Measurements from ENCODE around the gene PA2G4.
A peak's percentile ranks its signal among the peaks of the same experiment; 100 is the strongest.
"Not testable (repeated sequence)": the region's sequence is repeated elsewhere in the genome, so short reads cannot be mapped to it uniquely, and the experiment has no call there.

Gene PA2G4

DNA sequence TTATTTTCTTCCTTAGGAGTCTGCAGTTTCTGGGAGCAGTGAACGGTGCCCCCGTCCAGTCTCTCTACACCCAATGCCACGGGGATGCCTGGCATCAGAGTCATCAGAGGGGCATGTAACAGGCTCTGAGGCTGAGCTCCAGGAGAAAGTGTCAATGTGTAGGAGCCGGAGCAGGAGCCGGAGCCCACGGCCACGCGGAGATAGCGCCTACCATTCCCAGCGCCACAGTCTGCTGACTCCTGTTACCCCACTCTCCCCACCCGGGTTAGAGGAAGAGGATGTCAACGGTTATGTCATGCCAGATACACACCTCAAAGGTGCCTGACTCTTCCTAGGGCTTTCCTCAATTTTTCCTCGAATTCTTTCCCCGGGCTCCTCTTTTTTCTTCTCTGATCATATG lies 3.3 kb upstream of the PA2G4 start:
- DNase-seq: no peak

DNA sequence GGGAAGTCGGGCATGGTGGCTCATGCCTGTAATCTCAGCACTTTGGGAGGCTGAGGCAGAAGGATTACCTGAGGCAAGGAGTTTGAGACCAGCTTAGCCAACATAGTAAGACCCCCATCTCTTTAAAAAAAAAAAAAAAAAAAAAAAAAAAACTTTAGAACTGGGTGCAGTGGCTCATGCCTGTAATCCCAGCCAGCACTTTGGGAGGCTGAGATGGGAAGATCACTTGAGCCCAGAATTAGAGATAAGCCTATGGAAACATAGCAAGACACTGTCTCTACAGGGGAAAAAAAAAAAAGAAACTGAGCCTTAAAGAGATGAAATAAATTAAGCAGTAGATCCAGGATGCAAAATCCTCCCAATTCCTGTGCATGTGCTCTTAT lies 1.7 kb upstream of the PA2G4 start:
- no peak for DNase-seq

DNA sequence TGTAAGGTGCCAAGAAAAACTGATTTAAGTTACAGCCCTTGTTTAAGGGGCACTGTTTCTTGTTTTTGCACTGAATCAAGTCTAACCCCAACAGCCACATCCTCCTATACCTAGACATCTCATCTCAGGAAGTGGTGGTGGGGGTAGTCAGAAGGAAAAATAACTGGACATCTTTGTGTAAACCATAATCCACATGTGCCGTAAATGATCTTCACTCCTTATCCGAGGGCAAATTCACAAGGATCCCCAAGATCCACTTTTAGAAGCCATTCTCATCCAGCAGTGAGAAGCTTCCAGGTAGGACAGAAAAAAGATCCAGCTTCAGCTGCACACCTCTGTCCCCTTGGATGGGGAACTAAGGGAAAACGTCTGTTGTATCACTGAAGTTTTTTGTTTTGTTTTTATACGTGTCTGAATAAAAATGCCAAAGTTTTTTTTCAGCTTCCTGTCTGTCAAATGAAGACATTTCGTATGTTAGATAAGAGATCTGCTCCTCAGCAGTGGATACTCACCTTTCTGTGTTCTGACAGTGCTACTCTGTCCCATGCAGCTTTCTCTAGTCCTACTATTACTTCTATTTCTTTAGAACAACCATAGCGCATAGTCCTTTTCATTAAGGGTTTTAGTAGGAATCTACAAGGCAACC lies 1.2 kb upstream of the PA2G4 start:
- DNase-seq: no peak

DNA sequence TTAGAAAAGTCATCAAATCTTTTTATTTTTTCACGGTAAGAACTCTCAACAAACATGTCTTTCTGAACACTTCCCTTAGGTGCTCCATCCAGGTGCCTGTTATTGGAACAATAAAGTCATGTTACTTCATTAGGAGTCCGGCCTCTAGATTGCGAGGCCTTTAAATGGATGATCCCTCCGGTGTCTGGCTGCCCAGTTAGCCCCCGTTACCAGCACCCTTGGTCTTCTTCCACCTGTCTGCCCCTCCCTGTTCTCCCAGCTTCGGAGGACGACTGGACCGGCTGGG lies 593 bp upstream of the PA2G4 start:
- DNase-seq: no peak

DNA sequence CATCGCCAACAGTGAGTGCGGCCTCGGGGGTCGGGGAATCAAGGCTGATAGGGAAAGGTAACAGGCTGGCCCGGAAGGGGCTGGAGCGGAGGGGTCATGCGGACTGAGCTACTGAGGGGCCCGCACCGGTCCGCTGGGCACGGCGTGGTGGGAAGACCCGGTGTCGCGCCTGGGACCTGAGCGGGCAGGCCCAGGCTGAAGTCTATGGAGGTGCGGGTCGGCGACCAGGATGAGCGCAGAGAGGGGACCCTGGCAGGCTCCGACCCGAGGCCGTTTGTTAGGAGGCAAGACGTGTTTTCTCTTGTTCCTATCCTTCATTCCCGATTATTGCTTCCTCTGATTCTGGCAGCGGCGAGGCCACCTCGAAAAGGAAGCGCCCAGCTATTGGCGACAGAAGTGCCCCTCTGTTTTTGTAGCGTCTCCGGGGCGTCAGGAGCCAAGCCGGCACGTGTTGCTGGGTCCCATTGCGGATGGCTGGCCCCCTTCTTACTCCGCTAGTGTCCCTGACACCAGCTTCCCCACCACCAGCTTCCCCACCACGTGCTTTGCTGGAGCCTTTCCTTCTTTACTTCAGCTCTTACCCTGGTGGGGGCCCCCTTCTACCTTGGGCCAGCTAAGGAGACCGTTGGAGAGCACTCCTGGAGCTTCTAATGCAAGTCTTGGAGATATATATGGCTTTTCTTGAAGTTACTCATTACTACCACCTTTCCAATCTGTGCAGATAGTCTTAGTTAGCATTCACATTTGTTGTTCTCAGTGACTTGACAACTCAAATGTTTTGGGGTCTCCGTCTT lies 653 bp downstream of the PA2G4 start:
- DNase-seq: peak in 1 of 4 experiments; percentile 45

DNA sequence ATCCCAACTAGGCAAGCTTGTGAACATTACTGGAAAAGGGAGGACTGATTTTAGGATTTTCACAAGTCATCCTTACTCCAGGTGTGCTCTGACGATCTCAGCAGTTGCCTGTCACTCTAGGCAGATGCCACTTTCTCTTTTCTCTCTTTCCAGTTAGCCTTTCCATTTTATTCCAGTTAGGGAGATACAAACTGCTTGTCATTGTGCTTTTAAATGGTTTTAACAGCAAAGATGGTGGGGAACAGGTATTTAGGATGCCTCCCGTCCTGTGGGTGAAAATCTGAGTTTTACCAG lies 1.2 kb downstream of the PA2G4 start:
- no peak for DNase-seq

DNA sequence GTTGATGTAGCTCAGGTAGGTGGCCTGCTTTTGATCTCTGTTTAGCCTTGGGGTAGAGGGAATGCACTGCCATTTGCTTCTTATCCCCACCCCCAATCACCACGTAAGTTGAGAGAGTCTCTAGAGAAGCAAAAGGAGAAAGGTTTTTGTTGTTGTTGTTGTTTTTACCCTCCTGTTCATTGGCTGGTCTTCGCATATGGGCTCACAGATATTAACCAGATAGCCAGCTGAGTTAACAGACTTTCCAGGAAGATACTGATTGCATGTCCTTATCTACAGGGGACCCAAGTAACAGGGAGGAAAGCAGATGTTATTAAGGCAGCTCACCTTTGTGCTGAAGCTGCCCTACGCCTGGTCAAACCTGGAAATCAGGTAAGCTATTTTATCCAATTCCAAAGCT lies 2.9 kb downstream of the PA2G4 start:
- DNase-seq: no peak

DNA sequence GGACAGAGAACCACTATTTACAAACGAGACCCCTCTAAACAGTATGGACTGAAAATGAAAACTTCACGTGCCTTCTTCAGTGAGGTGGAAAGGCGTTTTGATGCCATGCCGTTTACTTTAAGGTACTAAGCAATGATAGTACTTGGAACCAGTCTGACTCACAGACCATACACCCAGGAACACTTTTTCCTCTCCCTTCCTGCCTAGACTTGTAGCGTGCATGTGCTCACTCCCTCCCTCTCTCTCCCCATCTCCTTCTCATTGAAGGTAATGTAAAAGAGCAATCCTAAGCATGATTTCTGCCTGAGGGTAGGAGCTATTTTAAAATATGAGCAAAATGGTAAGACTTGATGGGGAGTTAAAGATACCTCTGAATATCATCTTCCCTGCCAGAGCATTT lies 6.2 kb downstream of the PA2G4 start:
- no peak for DNase-seq

DNA sequence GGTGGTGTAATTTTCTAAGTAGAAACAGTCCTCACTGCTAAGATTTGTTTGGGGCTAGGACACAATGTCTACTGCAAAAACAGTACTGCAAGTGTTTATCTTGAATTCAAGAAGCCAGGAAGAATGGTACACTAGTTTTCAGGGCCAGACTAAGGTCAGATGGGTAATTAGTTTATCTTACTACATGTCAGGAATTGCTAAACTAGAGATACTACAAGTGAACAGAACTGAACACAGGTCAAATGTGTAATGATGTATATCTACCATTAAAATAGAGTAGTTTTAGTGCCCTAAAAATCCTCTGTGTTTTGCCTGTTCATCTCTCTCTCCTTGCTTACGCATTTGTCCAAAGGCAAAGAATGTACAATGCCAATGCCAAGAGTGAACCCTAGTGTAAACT lies 9.7 kb downstream of the PA2G4 start:
- DNase-seq: no peak

DNA sequence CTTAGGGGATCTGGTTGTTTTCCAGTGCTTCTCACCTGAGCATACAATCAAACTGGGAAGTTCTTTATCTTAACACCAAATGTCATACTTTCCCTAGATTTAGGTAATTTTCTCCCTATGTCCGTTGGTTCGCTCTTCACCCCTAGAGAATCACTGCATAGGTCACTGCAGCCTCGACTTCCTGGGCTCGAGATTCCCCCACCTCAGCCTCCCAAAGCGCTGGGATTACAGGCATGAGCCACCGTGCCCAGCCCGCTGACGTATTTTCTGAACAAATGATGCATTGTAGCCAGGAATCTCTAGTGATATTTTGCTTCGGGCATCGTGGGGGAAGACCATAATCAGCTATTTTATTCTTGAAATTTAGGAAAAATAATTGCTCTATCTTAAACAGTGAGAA lies 11.0 kb downstream of the PA2G4 start:
- no peak for DNase-seq

DNA sequence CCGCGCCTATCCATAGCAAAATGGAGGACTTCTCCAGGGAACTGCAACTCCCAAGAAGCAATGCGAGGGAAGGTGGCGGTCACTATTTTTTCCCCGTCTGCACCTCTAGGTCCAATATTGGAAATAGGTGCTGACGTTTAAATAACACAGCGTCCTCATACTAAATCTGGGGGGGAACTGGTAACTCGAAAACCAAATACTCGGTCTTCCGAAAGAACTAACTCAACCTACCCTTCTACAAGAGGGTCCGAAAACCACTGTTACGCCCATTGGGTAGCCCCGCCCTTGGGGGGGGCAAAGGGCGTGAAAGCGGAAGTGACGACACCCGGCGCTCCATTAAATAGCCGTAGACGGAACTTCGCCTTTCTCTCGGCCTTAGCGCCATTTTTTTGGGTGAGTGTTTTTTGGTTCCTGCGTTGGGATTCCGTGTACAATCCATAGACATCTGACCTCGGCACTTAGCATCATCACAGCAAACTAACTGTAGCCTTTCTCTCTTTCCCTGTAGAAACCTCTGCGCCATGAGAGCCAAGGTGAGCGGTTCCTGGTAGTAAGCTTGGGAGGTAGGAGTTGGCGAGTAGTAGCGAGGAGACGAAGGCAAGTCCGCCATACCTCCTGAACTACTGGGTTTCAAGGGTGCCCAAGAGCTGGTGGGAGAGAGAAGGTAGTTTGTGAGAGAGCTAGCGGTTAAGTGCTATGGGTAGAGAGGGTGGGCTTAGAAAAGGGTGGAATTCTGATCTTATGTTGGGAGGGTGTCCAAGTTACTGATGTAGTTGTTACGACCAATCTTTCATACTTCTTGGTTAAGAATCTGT lies 12.1 kb downstream of the PA2G4 start, which contains the start of gene RPL41:
Gene RPL41, plus strand, starts transcription at position 367 of the 815 bp plus-strand sequence.
- DNase-seq: peak; percentile 86 to 93 (median 88)

DNA sequence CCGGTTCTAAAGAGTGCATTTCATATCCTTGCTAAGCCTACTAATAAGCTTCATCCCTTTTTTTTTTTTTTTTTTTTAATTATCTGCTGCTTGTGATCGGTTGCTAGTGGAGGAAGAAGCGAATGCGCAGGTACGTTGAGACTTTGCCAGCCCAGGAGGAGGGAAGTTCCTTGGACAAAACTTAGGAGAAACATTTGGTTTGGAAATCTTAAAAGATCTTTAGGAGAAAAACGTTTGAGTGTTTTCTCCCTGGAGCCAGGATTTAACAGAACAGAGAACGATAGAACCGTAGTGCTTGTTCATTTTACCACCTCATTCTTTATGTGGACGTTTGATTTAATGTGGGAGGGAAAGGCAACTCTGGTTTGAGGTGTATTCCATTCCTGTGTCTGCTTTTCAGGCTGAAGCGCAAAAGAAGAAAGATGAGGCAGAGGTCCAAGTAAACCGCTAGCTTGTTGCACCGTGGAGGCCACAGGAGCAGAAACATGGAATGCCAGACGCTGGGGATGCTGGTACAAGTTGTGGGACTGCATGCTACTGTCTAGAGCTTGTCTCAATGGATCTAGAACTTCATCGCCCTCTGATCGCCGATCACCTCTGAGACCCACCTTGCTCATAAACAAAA lies 12.8 kb downstream of the PA2G4 start:
- not testable (repeated sequence) for DNase-seq

DNA sequence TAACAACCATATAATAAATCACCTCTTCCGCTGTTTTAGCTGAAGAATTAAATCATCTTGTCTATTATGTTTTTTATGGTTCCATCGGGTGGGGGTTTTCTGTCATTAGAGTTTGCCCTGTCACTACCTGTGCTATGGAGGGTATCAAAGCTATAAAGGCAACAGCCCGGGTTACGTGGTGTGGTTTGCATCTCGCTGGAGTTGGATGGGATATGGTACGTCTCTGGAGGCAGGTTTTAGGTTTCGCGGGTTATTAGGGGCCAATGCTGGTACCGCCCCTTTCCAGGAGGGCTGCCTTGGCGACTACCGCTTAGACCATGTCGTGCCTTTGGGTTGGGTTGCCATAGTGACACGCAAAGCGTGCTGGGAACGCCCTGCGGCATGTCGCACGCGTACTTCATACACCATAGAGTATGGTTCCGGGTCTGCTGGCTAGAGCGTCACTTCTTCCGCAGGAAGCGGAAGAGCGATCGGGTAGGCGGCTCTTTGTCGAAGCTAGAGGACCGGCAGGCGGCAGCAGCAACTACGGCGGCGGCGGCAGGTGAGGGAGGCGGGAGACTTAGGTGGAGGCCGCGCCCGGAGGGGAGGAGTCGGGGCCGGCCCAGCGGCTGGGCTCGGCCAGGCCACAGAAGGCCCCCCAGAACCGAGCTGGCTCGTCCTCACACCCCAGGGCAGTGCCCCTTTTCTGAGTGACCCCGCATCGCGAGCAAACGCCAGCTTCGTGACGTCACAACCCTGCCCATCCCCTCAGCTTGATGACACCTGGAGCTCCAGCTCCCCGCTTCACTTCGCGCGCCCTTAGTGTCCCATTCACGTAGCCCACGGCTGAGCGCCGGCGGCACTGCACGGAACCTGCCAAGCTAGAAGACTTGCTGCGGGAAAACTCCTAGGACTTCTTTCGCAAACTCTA lies 13.7 kb downstream of the PA2G4 start, which contains the start of gene ZC3H10:
Gene ZC3H10, plus strand, starts transcription at position 489 of the 910 bp plus-strand sequence. CDS start 2,297 bp downstream, outside the sequence.
- DNase-seq: peak; percentile 88 to 95 (median 93)

DNA sequence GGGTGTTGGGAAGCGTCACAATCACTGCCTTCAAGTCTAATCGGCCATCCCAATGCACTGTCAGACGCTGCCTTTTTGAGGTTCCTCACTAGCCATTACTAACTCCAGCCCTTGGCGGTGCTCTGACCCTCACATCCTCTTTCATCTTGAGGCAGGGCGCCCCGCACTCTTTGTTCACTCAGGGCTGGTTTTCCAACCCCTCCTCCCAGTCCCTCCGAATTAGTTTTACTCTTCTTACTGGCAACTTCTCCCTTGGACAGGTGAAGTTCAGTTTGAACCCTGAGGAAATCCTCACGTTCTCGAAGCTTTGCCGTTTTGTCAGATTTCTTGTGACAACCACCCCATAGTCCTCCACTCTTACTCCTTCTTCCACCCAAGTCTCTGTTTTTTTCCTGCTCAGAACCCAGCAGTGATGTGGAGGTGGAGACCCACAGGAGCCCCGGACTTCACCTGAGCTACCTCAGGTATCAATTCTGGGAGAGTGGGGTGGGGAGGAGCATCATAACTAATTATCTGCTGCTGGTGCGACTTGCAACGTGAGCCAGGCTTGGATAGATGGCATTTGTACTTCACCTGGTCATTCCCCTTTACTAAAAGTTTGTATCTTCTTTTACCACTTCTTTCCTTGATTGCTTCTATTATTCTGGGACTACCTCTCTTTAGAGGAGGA lies 14.5 kb downstream of the PA2G4 start:
- DNase-seq: no peak

DNA sequence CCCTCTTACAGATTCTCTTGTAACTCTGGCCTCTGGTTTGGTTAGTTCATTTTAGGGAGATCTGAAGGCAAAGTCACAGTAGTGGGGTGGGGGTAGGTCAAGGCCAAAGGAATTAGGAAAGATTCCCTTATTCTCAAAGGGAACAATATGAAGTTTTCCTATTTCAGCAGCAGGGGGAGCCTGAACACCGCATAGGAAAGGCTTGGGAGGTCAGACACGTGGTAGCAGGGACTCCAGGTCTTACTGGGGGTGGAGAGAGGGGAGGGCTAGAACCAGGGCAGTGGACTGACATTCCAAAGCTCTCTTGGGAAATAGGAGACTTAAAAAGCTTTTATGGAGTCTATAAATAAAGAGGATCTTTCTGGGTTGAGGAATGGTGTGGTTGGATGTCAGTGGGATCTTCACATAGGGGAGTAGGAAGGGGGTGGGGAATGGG lies 15.0 kb downstream of the PA2G4 start:
- DNase-seq: peak in 2 of 4 experiments; percentile 17 to 39

DNA sequence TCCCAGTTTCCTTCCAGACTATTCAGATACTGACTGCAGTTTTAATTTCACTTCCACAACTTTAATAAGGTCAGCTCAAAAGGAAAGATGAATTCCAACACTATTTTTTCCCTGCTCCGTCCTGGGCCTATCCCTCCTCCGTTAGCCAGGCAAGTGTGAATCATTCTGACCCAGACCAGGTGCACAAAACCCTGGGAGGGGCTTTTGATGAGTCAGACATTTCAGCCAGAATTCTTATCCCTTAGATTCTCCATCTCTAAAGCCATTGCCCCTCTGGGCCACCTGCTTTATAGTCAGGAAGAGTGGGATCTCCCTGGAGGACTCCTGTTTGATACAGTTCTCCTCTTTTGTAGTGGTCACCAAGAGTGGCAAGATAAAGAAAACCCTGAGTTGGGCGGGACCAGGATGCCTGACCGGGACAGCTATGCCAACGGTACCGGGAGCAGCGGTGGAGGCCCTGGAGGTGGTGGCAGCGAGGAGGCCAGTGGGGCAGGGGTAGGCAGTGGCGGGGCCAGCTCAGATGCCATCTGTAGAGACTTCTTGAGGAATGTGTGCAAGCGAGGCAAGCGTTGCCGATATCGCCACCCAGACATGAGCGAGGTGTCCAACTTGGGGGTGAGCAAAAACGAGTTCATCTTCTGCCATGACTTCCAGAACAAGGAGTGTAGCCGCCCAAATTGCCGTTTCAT lies 15.9 kb downstream of the PA2G4 start:
- DNase-seq: no peak

DNA sequence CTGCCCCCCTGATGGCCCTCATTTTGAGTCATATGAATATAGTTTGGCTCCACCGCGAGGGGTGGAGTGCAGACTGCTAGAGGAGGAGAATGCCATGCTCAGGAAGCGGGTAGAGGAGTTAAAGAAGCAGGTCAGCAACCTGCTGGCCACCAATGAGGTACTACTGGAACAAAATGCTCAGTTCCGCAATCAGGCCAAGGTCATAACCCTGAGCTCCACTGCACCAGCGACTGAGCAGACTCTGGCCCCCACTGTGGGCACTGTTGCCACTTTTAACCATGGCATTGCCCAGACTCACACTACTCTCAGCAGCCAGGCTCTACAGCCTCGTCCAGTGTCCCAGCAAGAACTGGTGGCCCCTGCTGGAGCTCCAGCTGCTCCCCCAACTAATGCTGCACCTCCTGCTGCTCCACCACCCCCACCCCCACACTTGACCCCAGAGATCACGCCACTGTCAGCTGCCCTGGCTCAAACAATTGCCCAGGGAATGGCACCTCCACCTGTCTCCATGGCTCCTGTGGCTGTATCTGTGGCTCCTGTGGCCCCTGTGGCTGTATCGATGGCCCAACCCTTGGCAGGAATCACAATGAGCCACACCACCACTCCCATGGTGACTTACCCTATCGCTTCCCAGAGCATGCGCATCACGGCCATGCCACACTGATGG lies 17.0 kb downstream of the PA2G4 start:
- no peak for DNase-seq

DNA sequence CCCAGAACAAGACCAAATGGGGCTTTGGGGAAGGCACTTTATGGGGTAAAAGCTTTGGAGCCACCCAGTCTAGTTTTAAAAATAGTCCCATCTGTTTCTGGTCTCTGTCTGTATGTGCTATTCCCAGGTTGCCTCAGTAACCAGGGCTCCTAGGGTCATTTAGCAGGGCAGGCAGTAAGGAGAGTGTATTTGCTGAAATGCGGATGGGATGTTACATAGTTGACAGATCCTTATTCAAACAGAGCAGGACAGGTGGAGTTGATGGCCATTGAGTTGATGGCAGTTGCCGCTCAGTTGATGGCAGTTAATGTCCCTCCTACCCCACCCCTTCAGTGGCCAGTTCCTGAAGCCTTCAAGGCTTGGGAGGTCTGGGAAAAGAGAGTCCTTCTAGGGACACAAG lies 18.3 kb downstream of the PA2G4 start:
- no peak for DNase-seq

DNA sequence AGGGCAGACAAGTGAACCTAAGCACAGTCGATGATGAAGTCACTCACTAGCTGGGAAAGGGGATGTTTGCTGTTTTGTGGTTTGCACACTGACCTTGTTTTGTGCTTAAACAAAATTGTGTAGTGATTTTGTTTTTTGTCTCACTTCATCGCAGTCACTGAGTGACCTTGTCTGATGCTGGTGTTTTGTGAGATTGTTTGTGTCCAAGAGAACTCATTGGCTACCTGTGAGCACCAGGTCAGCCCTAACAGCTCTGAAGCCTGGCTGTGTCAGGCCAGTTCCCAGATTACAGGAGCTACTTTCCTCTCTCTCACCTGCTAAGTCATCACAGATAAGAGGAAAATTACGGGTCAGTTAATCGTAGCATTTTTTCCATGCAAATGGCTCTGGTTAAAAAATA lies 19.8 kb downstream of the PA2G4 start:
- DNase-seq: no peak

DNA sequence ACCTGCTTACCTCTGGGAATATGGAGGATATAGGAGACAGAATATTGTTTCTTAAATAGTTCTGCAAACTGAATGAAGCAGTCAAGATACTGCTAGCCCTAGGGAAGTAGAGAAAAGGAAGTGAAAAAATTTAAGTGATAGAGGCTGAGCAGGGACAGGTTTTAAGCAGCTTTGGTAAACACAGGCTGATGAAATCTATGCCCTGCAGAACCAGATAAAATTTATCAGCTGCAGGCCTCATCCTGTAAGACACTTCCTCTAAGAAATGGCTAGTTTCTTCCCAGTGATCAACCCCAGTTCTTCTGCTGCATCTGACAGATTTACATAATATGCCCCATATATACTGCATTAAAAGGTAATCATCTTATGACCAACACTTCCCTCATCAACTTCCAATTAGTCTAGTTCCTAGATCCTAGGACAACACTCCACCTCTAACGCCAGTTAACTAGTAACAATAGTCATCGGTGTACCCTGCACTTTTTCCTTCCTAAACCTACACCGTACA lies 22.4 kb downstream of the PA2G4 start:
- DNase-seq: no peak
